Keratinocyte (primary cell): Measurements from ENCODE around the gene LHPP. TPM values are rescaled to one million over a fixed set of nuclear protein-coding genes. Genes with fewer than 3 reads are reported as not detected.

Experiments used
- DNase-seq: peaks from one replicate; pipeline ENCODE4 v3.0.0-alpha.2; 2011; ENCODE audit warnings: low read depth, missing footprints, low spot score
- FAIRE-seq: peaks from 2 replicates; lab custom pipeline; 2011; peaks lifted over from hg19 to GRCh38; lab: Jason Lieb, UNC
- H2AFZ ChIP-seq: 2 replicates; pipeline ENCODE4 v1.6.0; 2012; ENCODE audit warnings: low read length, control low read depth, inconsistent platforms; ENCODE audit not compliant: control insufficient read depth
- H3K27ac ChIP-seq: 2 replicates; pipeline ENCODE4 v1.5.1; 2011; ENCODE audit warnings: low read length; ENCODE audit not compliant: control insufficient read depth, insufficient read depth
- H3K27me3 ChIP-seq: 3 replicates; pipeline ENCODE4 v1.6.0; 2011; ENCODE audit warnings: low read length; ENCODE audit not compliant: control insufficient read depth, insufficient read depth; ENCODE audit errors: extremely low read depth
- H3K36me3 ChIP-seq, 2 experiments: 2 replicates in 1 of 2; 3 replicates in 1 of 2; pipeline ENCODE4 v1.5.1; 2011; ENCODE audit warnings: low read length in 2 of 2, mild to moderate bottlenecking in 1 of 2; ENCODE audit not compliant: control insufficient read depth in 2 of 2, insufficient read depth in 2 of 2; ENCODE audit errors: extremely low read depth in 1 of 2
- H3K4me1 ChIP-seq: 3 replicates; pipeline ENCODE4 v1.5.1; 2011; ENCODE audit warnings: low read length; ENCODE audit not compliant: control insufficient read depth, insufficient read depth; ENCODE audit errors: extremely low read depth
- H3K4me2 ChIP-seq: 3 replicates; pipeline ENCODE4 v1.6.0; 2011; ENCODE audit warnings: low read depth, low read length; ENCODE audit not compliant: control insufficient read depth, insufficient read depth; ENCODE audit errors: extremely low read depth
- H3K4me3 ChIP-seq, 3 experiments: fragments of 200-600 bp in 1 of 3; sonication (generic) in 1 of 3; 2 replicates in 2 of 3; 3 replicates in 1 of 3; pipeline ENCODE4 v1.5.1; 2011 to 2016; ENCODE audit warnings: low read length in 3 of 3, mild to moderate bottlenecking in 3 of 3, control low read depth in 2 of 3, inconsistent platforms in 1 of 3, low read depth in 1 of 3, mixed read lengths in 1 of 3, mixed run types in 1 of 3, moderate library complexity in 1 of 3; ENCODE audit not compliant: control insufficient read depth in 2 of 3, insufficient read depth in 2 of 3; ENCODE audit errors: extremely low read depth in 1 of 3
- H3K79me2 ChIP-seq: 2 replicates; pipeline ENCODE4 v1.6.0; 2012; ENCODE audit warnings: low read length; ENCODE audit not compliant: control insufficient read depth, insufficient read depth
- H3K9ac ChIP-seq: 3 replicates; pipeline ENCODE4 v1.6.0; 2011; ENCODE audit warnings: low read length; ENCODE audit not compliant: control insufficient read depth, insufficient read depth; ENCODE audit errors: extremely low read depth
- H3K9me1 ChIP-seq: 3 replicates; pipeline ENCODE4 v1.6.0; 2011; ENCODE audit warnings: low read length; ENCODE audit not compliant: control insufficient read depth, insufficient read depth; ENCODE audit errors: extremely low read depth
- H3K9me3 ChIP-seq: 2 replicates; pipeline ENCODE4 v1.5.1; 2012; ENCODE audit warnings: low read depth, low read length; ENCODE audit not compliant: control insufficient read depth
- H4K20me1 ChIP-seq: 3 replicates; pipeline ENCODE4 v1.6.0; 2011; ENCODE audit warnings: low read length; ENCODE audit not compliant: control insufficient read depth, insufficient read depth; ENCODE audit errors: extremely low read depth
- CTCF ChIP-seq, 3 experiments: IDR thresholded peaks in 1 of 3; conservative IDR thresholded peaks in 1 of 3; optimal IDR thresholded peaks in 1 of 3; 2 replicates in 2 of 3; 3 replicates in 1 of 3; pipeline versions ENCODE3 to v1.5.1; 2011; ENCODE audit warnings: low read length in 3 of 3, mild to moderate bottlenecking in 3 of 3, moderate library complexity in 2 of 3, control low read depth in 1 of 3, inconsistent platforms in 1 of 3; ENCODE audit not compliant: insufficient read depth in 2 of 3; ENCODE audit errors: extremely low read depth in 1 of 3
- EZH2 ChIP-seq: IDR thresholded peaks from one replicate; pipeline ENCODE4 v1.6.1; 2012; ENCODE audit warnings: inconsistent platforms, mild to moderate bottlenecking, low read length, moderate library complexity
- dilution Hi-C: fragments of 300-500 bp; cut with MboI; formaldehyde crosslinking; loops from one replicate; pipeline ENCODE4 v1.7.0; 2020; ENCODE audit warnings: low sequenced_read_pairs; ENCODE audit not compliant: extremely low pct_ligation_motif_present
- polyA plus RNA-seq, 5 experiments: library from polyadenylated mRNA; depleted of rRNA in 3 of 5; stranded (reverse) in 3 of 5; stranded (forward) in 1 of 5; unstranded in 1 of 5; fragments of >200 nt; gene quantifications; 1 replicate in 1 of 5; 2 replicates in 3 of 5; 3 replicates in 1 of 5; pipeline versions ENCODE4 v1.2.1 to v1.2.3, GENCODE V29; 2011 to 2012; ENCODE audit warnings: missing spikeins in 2 of 5, low read depth in 1 of 5, low replicate concordance in 1 of 5

Gene LHPP
- polyA plus RNA-seq, 1 donor (not counting 4 experiments of a cell fraction or from before 2014, with no cell fraction given): 13.1 TPM

GRCh38 chr10:124508070-124508667 is 46.5 kb downstream of the LHPP start:
- Histone ChIP-seq H3K27me3 (no peaks in the 10 kb centered on the region), H3K9ac (no peak overlapping the region), H3K4me3 (no peak overlapping the region), H3K4me2 (no peak overlapping the region), H4K20me1 (no peaks in the 10 kb centered on the region), H3K36me3 (no peaks in the 10 kb centered on the region), H3K4me1 (peaks cover 12% of the 10 kb centered on the region), H3K9me1 (no peaks in the 10 kb centered on the region), H2AFZ (no peak overlapping the region), H3K9me3 (no peaks in the 10 kb centered on the region), H3K79me2 (no peaks in the 10 kb centered on the region), H3K27ac (no peak overlapping the region)
- TF ChIP-seq CTCF (optimal IDR thresholded peaks at IDR 0.05 in 1 of 3, IDR thresholded peaks at IDR 0.05 in 1 of 3, conservative IDR thresholded peaks at IDR 0.05 in 1 of 3; ENCODE audit: extremely low read depth in 1 of 3, insufficient read depth in 2 of 3, low read length in 3 of 3) (no peak), EZH2 (no peak)
- FAIRE-seq (no peak), DNase-seq (no peak)
- dilution Hi-C loops: no loop called here

- H2AFZ ChIP-seq: no peak overlapping the region
- H3K4me3 ChIP-seq: no peak overlapping the region
- no peaks in the 10 kb centered on the region for H3K79me2 ChIP-seq
- no peak overlapping the region for H3K4me2 ChIP-seq
- FAIRE-seq: no peak
- no peak overlapping the region for H3K27ac ChIP-seq
- no peaks in the 10 kb centered on the region for H3K27me3 ChIP-seq
- no peak for DNase-seq
- no peak for TF ChIP-seq CTCF (optimal IDR thresholded peaks at IDR 0.05 in 1 of 3, IDR thresholded peaks at IDR 0.05 in 1 of 3, conservative IDR thresholded peaks at IDR 0.05 in 1 of 3; ENCODE audit: extremely low read depth in 1 of 3, insufficient read depth in 2 of 3, low read length in 3 of 3)
- no peak for TF ChIP-seq EZH2
- H3K9me1 ChIP-seq: no peaks in the 10 kb centered on the region
- H3K9me3 ChIP-seq: no peaks in the 10 kb centered on the region
- dilution Hi-C loops: no loop called here
- H3K36me3 ChIP-seq: no peaks in the 10 kb centered on the region
- no peak overlapping the region for H3K9ac ChIP-seq
- peaks cover 12% of the 10 kb centered on the region for H3K4me1 ChIP-seq
- H4K20me1 ChIP-seq: no peaks in the 10 kb centered on the region
Measured at GRCh38 chr10:124508907-124509454, 47.4 kb downstream of the LHPP start.
